ENCODE measurements around the gene CDH4. TPM values are rescaled to one million over a fixed set of nuclear protein-coding genes. Genes with fewer than 3 reads are reported as not detected.

The CDH4 gene
- total and polyA plus RNA-seq, 2 donors (not counting 3 experiments of a cell fraction or from before 2014, with no cell fraction given) = 0.17 to 0.51 TPM

GRCh38 chr20:61324906-61325305 lies 72.8 kb downstream of the CDH4 start:
- H3K27me3 ChIP-seq (ENCODE audit: control insufficient read depth in 2 of 2, insufficient read depth in 2 of 2, low read length in 2 of 2) = no peaks in the 10 kb centered on the region
- H3K4me2 ChIP-seq (ENCODE audit: insufficient read depth, low read length) = no peak overlapping the region
- DNase-seq (ENCODE audit: low read depth, low spot score) (no peak), FAIRE-seq (no peak)
- dilution Hi-C loops (cut with MboI; ENCODE audit: extremely low pct_ligation_motif_present, low sequenced_read_pairs) (no loop called here), intact Hi-C loops (cut with micrococcal nuclease) (no loop called here)
- H3K79me2 ChIP-seq (ENCODE audit: control insufficient read depth, insufficient read depth, low read length) = no peaks in the 10 kb centered on the region
- no peaks in the 10 kb centered on the region for H4K20me1 ChIP-seq (replicated peaks; ENCODE audit: control insufficient read depth, extremely low read depth, insufficient read depth, low read length)
- CTCF ChIA-PET = no interaction called here
- no peak for TF ChIP-seq MAX (IDR thresholded peaks at IDR 0.05; ENCODE audit: insufficient read depth, insufficient read length)
- TF ChIP-seq MYC (IDR thresholded peaks at IDR 0.05; ENCODE audit: low read depth, low read length) = no peak
- no peak for TF ChIP-seq GATA2 (IDR thresholded peaks at IDR 0.05; ENCODE audit: insufficient read depth, insufficient read length, low read depth, low read length)
- TF ChIP-seq FOS (IDR thresholded peaks at IDR 0.05; ENCODE audit: borderline replicate concordance, insufficient read depth, low read length) = no peak
- TF ChIP-seq POLR2A (IDR thresholded peaks at IDR 0.05; ENCODE audit: low read depth, low read length) = no peak
- no peak for TF ChIP-seq JUN (IDR thresholded peaks at IDR 0.05; ENCODE audit: borderline replicate concordance, insufficient read depth, insufficient read length, low read depth)
- no peak for TF ChIP-seq POLR2AphosphoS5 (IDR thresholded peaks at IDR 0.05; ENCODE audit: insufficient read depth, low read depth, low read length)
- TF ChIP-seq CTCF (IDR thresholded peaks at IDR 0.05; ENCODE audit: extremely low read depth in 1 of 2, insufficient read depth in 1 of 2, low read depth in 1 of 2, low read length in 2 of 2) = no peak
- no peak for TF ChIP-seq EZH2 (IDR thresholded peaks at IDR 0.05; ENCODE audit: borderline replicate concordance, low read depth, low read length, severe bottlenecking)
- no peaks in the 10 kb centered on the region for H3K36me3 ChIP-seq (ENCODE audit: control insufficient read depth in 2 of 2, extremely low read depth in 1 of 2, insufficient read depth in 2 of 2, low read length in 2 of 2)
- H3K4me3 ChIP-seq (replicated peaks in 1 of 3; ENCODE audit: insufficient read depth in 1 of 3, low read depth in 1 of 3, low read length in 3 of 3) = no peak overlapping the region
- H3K9me1 ChIP-seq (replicated peaks; ENCODE audit: control insufficient read depth, extremely low read depth, insufficient read depth, low read length) = no peaks in the 10 kb centered on the region
- no peaks in the 10 kb centered on the region for H3K4me1 ChIP-seq (ENCODE audit: control insufficient read depth, extremely low read depth, insufficient read depth, low read length)
- no peaks in the 10 kb centered on the region for H3K9me3 ChIP-seq (replicated peaks; ENCODE audit: control insufficient read depth, insufficient read depth, low read length)
- no peak overlapping the region for H3K27ac ChIP-seq (ENCODE audit: insufficient read depth, low read depth, low read length)
- POLR2A ChIA-PET = no interaction called here
- no TSS peak for BruUV-seq (replicated peaks)
- H3K9ac ChIP-seq (replicated peaks; ENCODE audit: extremely low read depth, insufficient read depth, low read length) = no peak overlapping the region
- no peak overlapping the region for H2AFZ ChIP-seq (ENCODE audit: low read depth, low read length)

All from endothelial cell of umbilical vein (primary cell).